Measurements from ENCODE around the gene ATG9A.

ATG9A gene, protein sequence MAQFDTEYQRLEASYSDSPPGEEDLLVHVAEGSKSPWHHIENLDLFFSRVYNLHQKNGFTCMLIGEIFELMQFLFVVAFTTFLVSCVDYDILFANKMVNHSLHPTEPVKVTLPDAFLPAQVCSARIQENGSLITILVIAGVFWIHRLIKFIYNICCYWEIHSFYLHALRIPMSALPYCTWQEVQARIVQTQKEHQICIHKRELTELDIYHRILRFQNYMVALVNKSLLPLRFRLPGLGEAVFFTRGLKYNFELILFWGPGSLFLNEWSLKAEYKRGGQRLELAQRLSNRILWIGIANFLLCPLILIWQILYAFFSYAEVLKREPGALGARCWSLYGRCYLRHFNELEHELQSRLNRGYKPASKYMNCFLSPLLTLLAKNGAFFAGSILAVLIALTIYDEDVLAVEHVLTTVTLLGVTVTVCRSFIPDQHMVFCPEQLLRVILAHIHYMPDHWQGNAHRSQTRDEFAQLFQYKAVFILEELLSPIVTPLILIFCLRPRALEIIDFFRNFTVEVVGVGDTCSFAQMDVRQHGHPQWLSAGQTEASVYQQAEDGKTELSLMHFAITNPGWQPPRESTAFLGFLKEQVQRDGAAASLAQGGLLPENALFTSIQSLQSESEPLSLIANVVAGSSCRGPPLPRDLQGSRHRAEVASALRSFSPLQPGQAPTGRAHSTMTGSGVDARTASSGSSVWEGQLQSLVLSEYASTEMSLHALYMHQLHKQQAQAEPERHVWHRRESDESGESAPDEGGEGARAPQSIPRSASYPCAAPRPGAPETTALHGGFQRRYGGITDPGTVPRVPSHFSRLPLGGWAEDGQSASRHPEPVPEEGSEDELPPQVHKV

DNA sequence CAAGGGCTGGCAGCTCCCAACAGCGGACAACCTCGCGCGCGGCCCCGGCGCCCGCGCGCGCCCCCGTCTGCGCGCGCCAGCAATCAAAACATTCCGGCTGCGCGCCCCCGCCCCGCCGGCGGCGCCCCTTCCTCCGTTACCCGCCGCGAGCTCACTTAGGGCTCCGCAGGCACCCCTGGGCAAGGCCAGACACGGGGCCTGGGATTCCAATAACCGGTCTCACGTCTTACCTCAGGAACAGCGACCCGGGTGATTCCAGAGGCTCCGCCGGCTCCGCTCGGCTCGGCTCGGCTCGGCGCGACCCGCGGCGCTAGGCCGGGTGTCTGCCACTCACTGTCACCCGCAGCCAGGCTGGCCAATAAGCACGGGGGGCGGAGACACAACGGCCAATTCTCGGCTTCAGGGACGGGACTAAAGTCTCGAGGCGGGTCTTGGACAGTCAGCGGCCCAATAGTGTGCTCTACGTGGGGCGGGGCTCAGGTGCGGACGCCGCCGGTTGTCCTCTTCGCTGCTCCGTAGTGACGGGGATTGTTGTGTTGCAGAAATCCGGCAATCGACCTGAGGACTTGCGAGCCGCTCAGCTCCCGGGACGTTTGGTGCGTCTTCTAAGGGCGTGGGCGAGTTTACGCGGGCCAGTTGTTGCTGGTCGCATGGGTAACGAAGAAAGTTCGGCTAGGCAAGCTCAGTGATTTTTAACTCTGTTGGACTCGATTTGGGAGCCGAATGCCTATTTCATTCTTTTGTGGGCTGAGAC lies at the start of gene ATG9A, which contains the start of gene ANKZF1:
ATG9A (minus strand) TSS at position 332 of the 754 bp plus-strand sequence. CDS start 1,612 bp downstream, outside the sequence.
ANKZF1 (plus strand) TSS at position 502 of the 754 bp plus-strand sequence. CDS start 452 bp downstream, outside the sequence.
- peaks cover 21% of the 10 kb centered on the region for H3K4me1 ChIP-seq (ENCODE audit: control insufficient read depth, insufficient read depth, low read length)
- no peaks in the 10 kb centered on the region for H3K9me3 ChIP-seq (ENCODE audit: control insufficient read depth, low read length)
- peak; percentile 100 for DNase-seq (ENCODE audit: low read depth)
- peak within 1 kb of the TSS; percentile 96 for H3K4me3 ChIP-seq (ENCODE audit: low read length)
- H3K36me3 ChIP-seq (ENCODE audit: control insufficient read depth, insufficient read depth, low read length, severe bottlenecking), result peaks cover 53% of the 10 kb centered on the region
- peak within 1 kb of the TSS; percentile 93 for H3K9ac ChIP-seq (ENCODE audit: low read length)
- H3K27me3 ChIP-seq (replicated peaks; ENCODE audit: control insufficient read depth, insufficient read depth, low read length), result no peaks in the 10 kb centered on the region

DNA sequence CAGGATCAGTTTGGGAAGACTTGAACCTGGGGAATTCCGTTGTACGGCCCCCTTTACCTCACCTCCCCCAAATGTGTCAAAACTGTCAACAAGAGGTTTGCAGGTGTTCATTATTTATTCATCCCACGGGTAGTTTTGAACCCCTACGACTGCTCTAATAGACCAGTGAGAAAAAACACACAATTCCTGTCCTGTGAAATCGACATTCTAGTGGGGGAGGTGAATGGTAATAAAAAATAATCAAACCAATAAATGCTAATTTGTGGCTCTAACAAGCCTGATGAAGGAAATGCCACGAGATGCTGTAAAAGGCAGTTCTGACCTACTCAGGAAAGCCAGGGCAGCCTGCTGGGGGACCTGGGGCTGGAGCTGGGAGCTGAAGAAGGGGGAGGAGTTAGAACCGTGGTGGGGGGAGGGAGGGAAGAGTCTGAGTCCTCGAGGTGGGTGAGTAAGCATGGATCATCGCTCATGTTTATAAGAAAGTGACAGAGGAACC lies 49.3 kb upstream of the ATG9A start:
- no peaks in the 10 kb centered on the region for H3K27me3 ChIP-seq (replicated peaks; ENCODE audit: control insufficient read depth, insufficient read depth, low read length)

DNA sequence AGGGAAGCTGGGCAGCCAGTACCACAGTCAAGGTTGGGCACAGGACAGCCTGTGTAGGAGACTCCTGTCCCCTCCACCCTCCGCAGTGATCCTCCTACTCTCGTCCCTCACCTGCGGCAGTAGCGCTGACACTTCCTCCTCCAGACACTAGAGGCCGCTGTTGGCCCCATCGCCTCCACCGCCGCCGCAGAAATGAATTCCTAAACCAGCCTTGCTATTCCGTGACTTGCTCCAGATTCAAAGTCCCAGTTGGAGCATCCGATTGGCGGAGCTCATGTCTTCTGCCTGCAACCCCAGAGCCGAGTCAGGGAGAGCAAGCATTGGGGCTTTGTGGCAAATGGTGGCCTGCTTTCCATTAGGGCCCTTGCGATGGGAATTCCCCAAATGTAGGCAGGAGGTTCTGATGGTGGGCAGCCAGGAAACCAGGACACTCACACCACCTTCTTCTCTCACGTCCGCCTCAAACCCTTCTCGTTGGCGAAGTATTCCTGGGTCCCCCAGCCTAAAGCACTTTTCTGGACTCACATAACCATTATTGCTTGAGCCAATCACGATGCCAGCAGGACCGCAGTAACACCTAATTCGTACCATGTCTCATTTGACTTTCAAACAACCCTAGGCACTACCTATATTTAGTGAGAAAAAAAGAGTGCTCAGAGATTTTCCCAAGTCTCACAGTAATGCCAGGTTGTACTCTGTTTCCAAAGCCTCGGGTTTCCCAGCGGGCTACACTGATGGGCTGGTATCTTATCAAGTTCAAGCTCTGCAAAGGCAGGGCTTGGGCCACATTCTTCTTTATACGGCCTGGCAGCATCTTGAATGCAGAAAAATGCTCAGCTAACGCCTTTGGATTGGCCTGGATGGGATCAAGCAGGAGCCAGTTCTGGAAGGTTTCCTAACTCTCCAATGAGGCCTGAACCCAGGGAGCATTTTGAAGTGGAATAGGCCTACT lies 48.5 kb upstream of the ATG9A start:
- Histone ChIP-seq H3K4me3 (ENCODE audit: low read length) (peak overlapping the region; percentile 74), H3K9ac (ENCODE audit: low read length) (peak overlapping the region; percentile 85), H3K36me3 (ENCODE audit: control insufficient read depth, insufficient read depth, low read length, severe bottlenecking) (peaks cover 25% of the 10 kb centered on the region), H3K4me1 (ENCODE audit: control insufficient read depth, insufficient read depth, low read length) (peaks cover 36% of the 10 kb centered on the region), H3K27me3 (replicated peaks; ENCODE audit: control insufficient read depth, insufficient read depth, low read length) (no peaks in the 10 kb centered on the region), H3K9me3 (ENCODE audit: control insufficient read depth, low read length) (no peaks in the 10 kb centered on the region)
- DNase-seq (ENCODE audit: low read depth), result peak; percentile 92

More for the DNA sequence above, 49.3 kb upstream of the ATG9A start:
- Histone ChIP-seq H3K9me3 (ENCODE audit: control insufficient read depth, low read length) (no peaks in the 10 kb centered on the region), H3K36me3 (ENCODE audit: control insufficient read depth, insufficient read depth, low read length, severe bottlenecking) (peaks cover 31% of the 10 kb centered on the region), H3K9ac (ENCODE audit: low read length) (peak overlapping the region; percentile 85), H3K4me1 (ENCODE audit: control insufficient read depth, insufficient read depth, low read length) (peaks cover 35% of the 10 kb centered on the region), H3K4me3 (ENCODE audit: low read length) (peak overlapping the region; percentile 74)
- no peak for DNase-seq (ENCODE audit: low read depth)

DNA sequence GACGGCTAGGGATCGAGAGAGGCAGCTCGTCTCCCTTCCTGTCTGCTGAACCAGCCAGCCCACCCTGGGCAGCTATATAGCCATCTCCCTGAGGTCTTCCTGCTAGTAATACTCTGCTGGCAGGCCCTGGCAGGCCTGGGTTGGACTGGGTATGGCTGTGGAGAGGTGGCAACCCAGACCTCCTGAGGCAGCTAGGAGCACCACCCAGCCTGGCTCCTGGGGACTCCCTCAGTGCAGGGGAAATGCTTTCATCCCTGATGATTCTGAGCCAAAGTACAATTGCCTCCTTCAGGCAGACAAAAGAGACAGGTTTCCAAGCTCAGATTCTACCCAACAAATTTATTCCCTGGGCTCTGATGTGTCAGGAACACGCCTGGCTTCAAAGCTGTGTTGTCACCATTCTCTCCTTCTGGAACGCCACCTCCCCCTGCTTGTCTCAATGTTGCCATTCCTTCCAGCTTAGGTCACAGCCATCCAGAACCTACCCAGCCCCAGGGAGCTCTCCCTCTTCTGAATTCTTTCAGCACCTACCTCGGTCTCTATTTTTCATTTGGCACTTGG lies 45.0 kb upstream of the ATG9A start:
- Histone ChIP-seq H3K36me3 (ENCODE audit: control insufficient read depth, insufficient read depth, low read length, severe bottlenecking) (no peaks in the 10 kb centered on the region), H3K4me3 (ENCODE audit: low read length) (no peak overlapping the region), H3K9me3 (ENCODE audit: control insufficient read depth, low read length) (no peaks in the 10 kb centered on the region), H3K4me1 (ENCODE audit: control insufficient read depth, insufficient read depth, low read length) (peaks cover 27% of the 10 kb centered on the region), H3K9ac (ENCODE audit: low read length) (no peak overlapping the region), H3K27me3 (replicated peaks; ENCODE audit: control insufficient read depth, insufficient read depth, low read length) (no peaks in the 10 kb centered on the region)
- peak; percentile 88 for DNase-seq (ENCODE audit: low read depth)

DNA sequence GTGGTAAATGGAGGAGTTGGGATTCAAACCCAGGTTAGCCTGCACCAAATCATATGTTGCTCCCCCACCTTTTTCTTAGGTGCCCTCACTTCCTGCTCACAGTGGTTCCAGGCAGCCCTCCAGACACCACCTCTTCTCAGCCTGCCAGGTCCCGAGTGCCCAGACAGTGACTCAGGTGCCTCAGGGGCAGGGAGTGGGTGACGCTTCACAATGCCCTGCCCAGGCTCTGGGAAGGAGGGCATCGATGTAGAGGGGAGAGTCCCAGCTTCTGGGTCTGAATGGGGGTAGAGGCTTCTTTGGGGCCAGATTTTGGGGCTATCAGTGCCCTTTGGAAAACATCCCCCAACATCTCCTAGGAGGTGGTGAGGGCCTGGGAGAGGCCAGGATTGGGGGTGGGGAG lies 44.5 kb upstream of the ATG9A start:
- no peaks in the 10 kb centered on the region for H3K36me3 ChIP-seq (ENCODE audit: control insufficient read depth, insufficient read depth, low read length, severe bottlenecking)
- no peak overlapping the region for H3K4me3 ChIP-seq (ENCODE audit: low read length)
- no peak for DNase-seq (ENCODE audit: low read depth)
- H3K27me3 ChIP-seq (replicated peaks; ENCODE audit: control insufficient read depth, insufficient read depth, low read length), result no peaks in the 10 kb centered on the region
- peaks cover 27% of the 10 kb centered on the region for H3K4me1 ChIP-seq (ENCODE audit: control insufficient read depth, insufficient read depth, low read length)
- H3K9ac ChIP-seq (ENCODE audit: low read length), result no peak overlapping the region
- no peaks in the 10 kb centered on the region for H3K9me3 ChIP-seq (ENCODE audit: control insufficient read depth, low read length)

DNA sequence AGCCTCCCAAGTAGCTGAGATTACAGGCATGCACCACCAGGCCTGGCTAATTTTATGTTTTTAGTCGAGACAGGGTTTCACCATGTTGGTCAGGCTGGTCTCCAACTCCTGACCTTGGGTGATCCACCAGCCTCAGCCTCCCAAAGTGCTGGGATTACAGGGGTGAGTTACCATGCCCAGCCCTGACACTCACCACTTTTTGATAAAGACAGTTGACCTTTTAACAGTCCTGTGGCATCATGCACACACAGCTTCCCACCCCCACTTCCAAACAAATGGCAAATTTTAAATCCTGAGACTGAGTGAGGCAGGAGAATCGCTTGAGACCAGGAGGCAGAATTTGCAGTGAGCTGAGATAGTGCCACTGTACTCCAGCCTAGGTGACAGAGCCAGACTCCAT lies 43.6 kb upstream of the ATG9A start:
- Histone ChIP-seq H3K36me3 (ENCODE audit: control insufficient read depth, insufficient read depth, low read length, severe bottlenecking) (no peaks in the 10 kb centered on the region), H3K4me3 (ENCODE audit: low read length) (no peak overlapping the region), H3K9ac (ENCODE audit: low read length) (no peak overlapping the region), H3K27me3 (replicated peaks; ENCODE audit: control insufficient read depth, insufficient read depth, low read length) (no peaks in the 10 kb centered on the region), H3K4me1 (ENCODE audit: control insufficient read depth, insufficient read depth, low read length) (peaks cover 18% of the 10 kb centered on the region), H3K9me3 (ENCODE audit: control insufficient read depth, low read length) (no peaks in the 10 kb centered on the region)
- no peak for DNase-seq (ENCODE audit: low read depth)

DNA sequence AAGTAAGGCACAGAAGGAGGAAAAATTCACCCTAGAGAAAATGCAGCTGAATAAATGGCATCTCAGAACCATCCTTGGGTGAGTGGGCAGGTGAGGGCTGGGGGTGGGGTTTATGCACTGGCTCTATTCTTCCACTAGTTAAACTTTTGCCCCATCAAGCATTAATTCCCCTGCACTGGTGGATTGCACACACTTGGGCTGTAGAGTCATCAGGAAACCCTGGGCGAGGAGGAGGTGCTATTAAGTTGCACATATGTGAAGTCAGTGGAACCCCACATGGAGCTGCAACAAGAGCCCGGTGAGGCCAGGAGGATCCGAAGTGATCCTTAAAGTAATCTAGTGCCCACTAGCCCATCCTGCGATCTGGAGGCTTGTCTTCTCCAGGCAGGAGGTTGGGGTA lies 42.9 kb upstream of the ATG9A start:
- peaks cover 15% of the 10 kb centered on the region for H3K4me1 ChIP-seq (ENCODE audit: control insufficient read depth, insufficient read depth, low read length)
- no peak overlapping the region for H3K4me3 ChIP-seq (ENCODE audit: low read length)
- H3K36me3 ChIP-seq (ENCODE audit: control insufficient read depth, insufficient read depth, low read length, severe bottlenecking), result no peaks in the 10 kb centered on the region
- H3K9me3 ChIP-seq (ENCODE audit: control insufficient read depth, low read length), result no peaks in the 10 kb centered on the region
- H3K27me3 ChIP-seq (replicated peaks; ENCODE audit: control insufficient read depth, insufficient read depth, low read length), result no peaks in the 10 kb centered on the region
- H3K9ac ChIP-seq (ENCODE audit: low read length), result no peak overlapping the region
- DNase-seq (ENCODE audit: low read depth), result no peak

DNA sequence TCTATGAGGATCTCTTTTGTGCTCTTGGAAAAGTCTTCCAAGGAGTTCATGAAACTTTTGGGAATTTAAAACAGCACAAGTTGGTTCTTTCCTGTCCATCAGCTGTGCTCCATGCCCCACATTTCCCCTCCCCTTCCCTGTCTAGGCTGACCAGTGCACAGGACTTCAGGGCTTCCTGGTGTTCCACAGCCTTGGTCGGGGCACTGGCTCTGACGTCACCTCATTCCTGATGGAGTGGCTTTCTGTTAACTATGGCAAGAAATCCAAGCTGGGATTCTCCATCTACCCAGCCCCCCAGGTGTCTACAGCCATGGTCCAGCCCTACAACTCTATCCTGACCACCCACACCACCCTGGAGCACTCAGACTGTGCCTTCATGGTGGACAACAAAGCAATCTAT lies 41.6 kb upstream of the ATG9A start:
- H3K9ac ChIP-seq (ENCODE audit: low read length), result no peak overlapping the region
- H3K4me3 ChIP-seq (ENCODE audit: low read length), result no peak overlapping the region
- no peaks in the 10 kb centered on the region for H3K36me3 ChIP-seq (ENCODE audit: control insufficient read depth, insufficient read depth, low read length, severe bottlenecking)
- no peaks in the 10 kb centered on the region for H3K9me3 ChIP-seq (ENCODE audit: control insufficient read depth, low read length)
- peaks cover 15% of the 10 kb centered on the region for H3K4me1 ChIP-seq (ENCODE audit: control insufficient read depth, insufficient read depth, low read length)
- no peak for DNase-seq (ENCODE audit: low read depth)
- no peaks in the 10 kb centered on the region for H3K27me3 ChIP-seq (replicated peaks; ENCODE audit: control insufficient read depth, insufficient read depth, low read length)

DNA sequence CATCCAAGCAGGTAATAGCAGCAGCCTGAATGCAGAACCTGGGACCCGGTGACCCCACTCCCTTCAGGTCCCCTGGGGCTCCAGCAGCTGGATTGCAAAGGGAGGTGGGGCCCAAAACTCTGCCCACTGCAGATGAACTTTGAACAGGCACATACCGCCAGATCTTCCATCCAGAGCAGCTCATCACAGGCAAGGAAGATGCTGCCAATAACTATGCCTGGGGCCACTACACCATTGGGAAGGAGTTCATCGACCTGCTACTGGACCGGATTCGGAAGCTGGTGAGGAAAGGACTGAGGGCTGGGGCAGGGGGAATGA lies 40.6 kb upstream of the ATG9A start:
- Histone ChIP-seq H3K4me3 (ENCODE audit: low read length) (no peak overlapping the region), H3K9ac (ENCODE audit: low read length) (no peak overlapping the region), H3K4me1 (ENCODE audit: control insufficient read depth, insufficient read depth, low read length) (peaks cover 13% of the 10 kb centered on the region), H3K27me3 (replicated peaks; ENCODE audit: control insufficient read depth, insufficient read depth, low read length) (peaks cover 5% of the 10 kb centered on the region), H3K36me3 (ENCODE audit: control insufficient read depth, insufficient read depth, low read length, severe bottlenecking) (no peaks in the 10 kb centered on the region), H3K9me3 (ENCODE audit: control insufficient read depth, low read length) (no peaks in the 10 kb centered on the region)
- no peak for DNase-seq (ENCODE audit: low read depth)

Measured in adipocyte (in vitro differentiated cells).